ENCODE measurements around the gene IRF2BPL. TPM values are rescaled to one million over a fixed set of nuclear protein-coding genes. Genes with fewer than 3 reads are reported as not detected.

IRF2BPL gene
- total and polyA plus RNA-seq, 9 of the 15 experiments (the other 6 are each of a cell fraction or from before 2014, with no cell fraction given), result 0.52 to 21.6 (median 2.5) TPM

DNA sequence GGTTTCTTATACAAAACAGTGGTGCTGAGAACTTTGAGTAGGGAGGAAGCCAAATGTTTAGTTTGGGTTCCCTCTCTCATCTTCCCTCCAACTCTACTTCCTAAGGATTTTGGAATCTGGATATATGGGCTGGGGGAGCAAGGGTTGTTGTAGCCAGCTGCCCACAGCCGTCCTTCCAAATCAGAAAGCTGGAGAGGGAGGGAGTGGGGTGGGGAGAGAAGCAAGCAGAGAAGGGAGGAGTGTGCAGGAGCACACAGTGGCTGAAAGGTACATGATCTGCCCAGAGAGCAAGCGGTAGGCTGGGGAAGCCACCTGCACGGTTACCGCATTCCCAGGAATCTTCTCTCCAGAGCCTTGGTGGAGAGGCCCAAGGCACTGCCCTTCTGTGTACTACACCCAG, 52.7 kb downstream of the IRF2BPL start:
- Histone ChIP-seq H3K4me3 (no peak overlapping the region), H4K20me1 (replicated peaks; ENCODE audit: control insufficient read depth, insufficient read depth, low read length) (no peaks in the 10 kb centered on the region), H3K9me1 (ENCODE audit: control insufficient read depth, insufficient read depth, low read length) (no peaks in the 10 kb centered on the region), H3K27me3 (ENCODE audit: control insufficient read depth in 2 of 2, insufficient read depth in 2 of 2, low read length in 2 of 2) (no peaks in the 10 kb centered on the region), H3K9ac (ENCODE audit: insufficient read depth in 1 of 2, low read depth in 2 of 2, low read length in 2 of 2) (peak overlapping the region in 1 of 2 experiments; percentile 68; a peak in 1 of 4 replicates), H3K27ac (ENCODE audit: extremely low read depth, low read depth, low read length) (no peak overlapping the region), H3K4me1 (replicated peaks in 1 of 2; ENCODE audit: control insufficient read depth in 2 of 2, insufficient read depth in 2 of 2, low read length in 2 of 2) (peaks cover 10 to 12% of the 10 kb centered on the region in 2 experiments; a peak in 3 of 5 replicates), H3K4me2 (ENCODE audit: insufficient read depth, low read length) (no peak overlapping the region), H3K36me3 (ENCODE audit: control insufficient read depth, insufficient read depth, low read length) (no peaks in the 10 kb centered on the region), H3K79me2 (ENCODE audit: control insufficient read depth, insufficient read depth, low read length) (no peaks in the 10 kb centered on the region), H2AFZ (ENCODE audit: low read depth, low read length) (no peak overlapping the region), H3K9me3 (replicated peaks; ENCODE audit: control insufficient read depth, insufficient read depth, low read depth, low read length) (no peaks in the 10 kb centered on the region)
- in situ Hi-C loops (cut with MboI) (no loop called here), intact Hi-C loops (cut with micrococcal nuclease) (no loop called here)
- ATAC-seq, result no peak
- no TSS peak for BruUV-seq (replicated peaks)
- POLR2A ChIA-PET, result no interaction called here
- no peak for FAIRE-seq
- no peak for DNase-seq (ENCODE audit: extremely low read depth in 1 of 4, low spot score in 3 of 4)
- CTCF ChIA-PET (ENCODE audit: low intra/inter-chr PET ratio), result no interaction called here
- TF ChIP-seq MYC (IDR thresholded peaks at IDR 0.05; ENCODE audit: low read depth, low read length) (no peak), MYC (CRISPR knock-in tag; IDR thresholded peaks at IDR 0.05; ENCODE audit: borderline replicate concordance, low read depth) (no peak), IRF2 (CRISPR knock-in tag; IDR thresholded peaks at IDR 0.05) (no peak), NFATC3 (IDR thresholded peaks at IDR 0.05) (no peak), NR2F6 (CRISPR knock-in tag; IDR thresholded peaks at IDR 0.05) (no peak)
- WGBS (ENCODE audit: insufficient coverage, low coverage, missing lambda C conversion rate), result 100% methylated on average over 1 of the region's 4 CpGs

DNA sequence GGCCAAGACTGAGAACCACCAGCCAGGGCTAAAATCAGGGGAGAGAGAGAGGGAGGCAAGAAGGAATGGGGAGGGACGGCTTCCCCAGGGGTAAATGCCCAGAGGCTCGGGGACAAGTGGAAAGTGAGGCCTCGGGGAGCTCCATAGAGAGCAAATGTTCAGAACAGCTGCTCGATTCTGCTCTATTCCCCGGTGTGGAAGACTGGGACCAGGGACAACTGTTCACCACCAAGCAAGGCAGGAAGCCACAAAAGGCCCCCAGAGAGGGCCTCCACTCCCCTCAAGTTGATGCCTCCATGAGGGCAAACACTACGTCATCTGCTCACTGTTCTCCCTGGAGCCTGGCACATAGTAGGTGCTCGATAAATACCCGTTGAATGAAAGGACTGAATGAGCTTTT, 53.5 kb downstream of the IRF2BPL start:
- BruUV-seq (replicated peaks), result no TSS peak
- TF ChIP-seq ZKSCAN1 (IDR thresholded peaks at IDR 0.05; ENCODE audit: low read depth, low read length) (0 out of 2 replicates have a peak, but pooled peaks have one; percentile 31), HSF4 (CRISPR knock-in tag; IDR thresholded peaks at IDR 0.05; ENCODE audit: borderline replicate concordance) (no peak)
- Histone ChIP-seq H3K27me3 (ENCODE audit: control insufficient read depth in 2 of 2, insufficient read depth in 2 of 2, low read length in 2 of 2) (no peaks in the 10 kb centered on the region), H3K9me1 (ENCODE audit: control insufficient read depth, insufficient read depth, low read length) (no peaks in the 10 kb centered on the region), H3K79me2 (ENCODE audit: control insufficient read depth, insufficient read depth, low read length) (no peaks in the 10 kb centered on the region), H3K9ac (ENCODE audit: insufficient read depth in 1 of 2, low read depth in 2 of 2, low read length in 2 of 2) (no peak overlapping the region), H3K9me3 (replicated peaks; ENCODE audit: control insufficient read depth, insufficient read depth, low read depth, low read length) (no peaks in the 10 kb centered on the region), H4K20me1 (replicated peaks; ENCODE audit: control insufficient read depth, insufficient read depth, low read length) (no peaks in the 10 kb centered on the region), H3K4me2 (ENCODE audit: insufficient read depth, low read length) (no peak overlapping the region), H3K4me3 (no peak overlapping the region), H3K27ac (ENCODE audit: extremely low read depth, low read depth, low read length) (no peak overlapping the region), H3K36me3 (ENCODE audit: control insufficient read depth, insufficient read depth, low read length) (no peaks in the 10 kb centered on the region), H2AFZ (ENCODE audit: low read depth, low read length) (no peak overlapping the region), H3K4me1 (replicated peaks in 1 of 2; ENCODE audit: control insufficient read depth in 2 of 2, insufficient read depth in 2 of 2, low read length in 2 of 2) (peaks cover 10 to 12% of the 10 kb centered on the region in 2 experiments; a peak in 3 of 5 replicates)
- in situ Hi-C loops (cut with MboI) (no loop called here), intact Hi-C loops (cut with micrococcal nuclease) (no loop called here)
- DNase-seq (ENCODE audit: extremely low read depth in 1 of 4, low spot score in 3 of 4) (no peak), FAIRE-seq (no peak), ATAC-seq (no peak)
- CTCF ChIA-PET (ENCODE audit: low intra/inter-chr PET ratio), result no interaction called here
- whole genome bisulfite sequencing (ENCODE audit: insufficient coverage, low coverage, missing lambda C conversion rate), result 78% methylated on average over 6 of the region's 8 CpGs
- POLR2A ChIA-PET, result interaction anchor here (0.6 kb wide), 1 partner anchor 39 kb away, joined by 3 read pairs; no protein-coding TSS in a partner anchor

Other genes starting within 250 kb of the IRF2BPL start
- 5.2 and 6.7 TPM in 2 replicates for gene ANGEL1, start 215.8 kb downstream of the IRF2BPL start, total RNA-seq (2014; rRNA removed)
- gene ANGEL1, start 215.8 kb downstream of the IRF2BPL start, total RNA-seq (2014; rRNA removed; fragmentation: Illumina TruSeq; extraction: Trizol), result 7.2 and 7.3 TPM in 2 replicates
- 6.1 and 6.3 TPM in 2 replicates for gene ANGEL1, start 215.8 kb downstream of the IRF2BPL start, total RNA-seq (2015; rRNA removed; fragmentation: Illumina TruSeq; extraction: Trizol)
- 13.0 and 13.7 TPM in 2 replicates for gene ANGEL1, start 215.8 kb downstream of the IRF2BPL start, total RNA-seq (2021)
- 22.2 and 22.8 TPM in 2 replicates for gene ANGEL1, start 215.8 kb downstream of the IRF2BPL start, polyA plus RNA-seq (2011; rRNA removed)
- 10.8 and 12.0 TPM in 2 replicates for gene ANGEL1, start 215.8 kb downstream of the IRF2BPL start, polyA plus RNA-seq (2014; fragmentation: Illumina TruSeq; extraction: Trizol)
- 1 to 10 TPM; 2.1 to 3.2 TPM for gene ANGEL1, start 215.8 kb downstream of the IRF2BPL start, polyA plus RNA-seq (2014; fragmentation: Nextera tagmentation; extraction: Ambion mirVana)
- 9.8 and 15.0 TPM in 2 replicates for gene ANGEL1, start 215.8 kb downstream of the IRF2BPL start, polyA plus RNA-seq (2014; rRNA removed)
- not detected in 2 replicates for gene LRRC74A, start 202.3 kb downstream of the IRF2BPL start, total RNA-seq (2014; rRNA removed)
- gene LRRC74A, start 202.3 kb downstream of the IRF2BPL start, total RNA-seq (2014; rRNA removed; fragmentation: Illumina TruSeq; extraction: Trizol), result not detected in 2 replicates
- not detected in 2 replicates for gene LRRC74A, start 202.3 kb downstream of the IRF2BPL start, total RNA-seq (2015; rRNA removed; fragmentation: Illumina TruSeq; extraction: Trizol)
- gene LRRC74A, start 202.3 kb downstream of the IRF2BPL start, total RNA-seq (2021), result not detected in 2 replicates
- gene LRRC74A, start 202.3 kb downstream of the IRF2BPL start, polyA plus RNA-seq (2011; rRNA removed), result not detected in 2 replicates
- not detected in 2 replicates for gene LRRC74A, start 202.3 kb downstream of the IRF2BPL start, polyA plus RNA-seq (2014; fragmentation: Illumina TruSeq; extraction: Trizol)
- gene LRRC74A, start 202.3 kb downstream of the IRF2BPL start, polyA plus RNA-seq (2014; fragmentation: Nextera tagmentation; extraction: Ambion mirVana), result not detected
- not detected in 2 replicates for gene LRRC74A, start 202.3 kb downstream of the IRF2BPL start, polyA plus RNA-seq (2014; rRNA removed)
- gene CIPC, start 69.5 kb upstream of the IRF2BPL start, total RNA-seq (2014; rRNA removed), result 8.5 and 11.1 TPM in 2 replicates
- 11.5 and 12.1 TPM in 2 replicates for gene CIPC, start 69.5 kb upstream of the IRF2BPL start, total RNA-seq (2014; rRNA removed; fragmentation: Illumina TruSeq; extraction: Trizol)
- 11.1 and 11.9 TPM in 2 replicates for gene CIPC, start 69.5 kb upstream of the IRF2BPL start, total RNA-seq (2015; rRNA removed; fragmentation: Illumina TruSeq; extraction: Trizol)
- 10.7 and 14.4 TPM in 2 replicates for gene CIPC, start 69.5 kb upstream of the IRF2BPL start, total RNA-seq (2021)
- gene CIPC, start 69.5 kb upstream of the IRF2BPL start, polyA plus RNA-seq (2011; rRNA removed), result 15.3 and 16.9 TPM in 2 replicates
- gene CIPC, start 69.5 kb upstream of the IRF2BPL start, polyA plus RNA-seq (2014; fragmentation: Illumina TruSeq; extraction: Trizol), result 9.6 and 11.4 TPM in 2 replicates
- 1 to 10 TPM; 5.0 to 6.5 TPM for gene CIPC, start 69.5 kb upstream of the IRF2BPL start, polyA plus RNA-seq (2014; fragmentation: Nextera tagmentation; extraction: Ambion mirVana)
- 9.0 and 10.8 TPM in 2 replicates for gene CIPC, start 69.5 kb upstream of the IRF2BPL start, polyA plus RNA-seq (2014; rRNA removed)
- gene ZDHHC22, start 113.1 kb upstream of the IRF2BPL start, total RNA-seq (2014; rRNA removed), result not detected in 2 replicates
- not detected in 2 replicates for gene ZDHHC22, start 113.1 kb upstream of the IRF2BPL start, total RNA-seq (2014; rRNA removed; fragmentation: Illumina TruSeq; extraction: Trizol)
- not detected in 2 replicates for gene ZDHHC22, start 113.1 kb upstream of the IRF2BPL start, total RNA-seq (2015; rRNA removed; fragmentation: Illumina TruSeq; extraction: Trizol)
- not detected in 2 replicates for gene ZDHHC22, start 113.1 kb upstream of the IRF2BPL start, total RNA-seq (2021)
- not detected in 2 replicates for gene ZDHHC22, start 113.1 kb upstream of the IRF2BPL start, polyA plus RNA-seq (2011; rRNA removed)
- gene ZDHHC22, start 113.1 kb upstream of the IRF2BPL start, polyA plus RNA-seq (2014; fragmentation: Illumina TruSeq; extraction: Trizol), result not detected in 2 replicates
- not detected for gene ZDHHC22, start 113.1 kb upstream of the IRF2BPL start, polyA plus RNA-seq (2014; fragmentation: Nextera tagmentation; extraction: Ambion mirVana)
- gene ZDHHC22, start 113.1 kb upstream of the IRF2BPL start, polyA plus RNA-seq (2014; rRNA removed), result not detected in 2 replicates
- not detected in 2 replicates for gene TMEM63C, start 153.1 kb upstream of the IRF2BPL start, total RNA-seq (2014; rRNA removed)
- not detected in 2 replicates for gene TMEM63C, start 153.1 kb upstream of the IRF2BPL start, total RNA-seq (2014; rRNA removed; fragmentation: Illumina TruSeq; extraction: Trizol)
- 0.57 TPM in 1 of 2 replicates, not detected in the other for gene TMEM63C, start 153.1 kb upstream of the IRF2BPL start, total RNA-seq (2015; rRNA removed; fragmentation: Illumina TruSeq; extraction: Trizol)
- gene TMEM63C, start 153.1 kb upstream of the IRF2BPL start, total RNA-seq (2021), result not detected in 2 replicates
- gene TMEM63C, start 153.1 kb upstream of the IRF2BPL start, polyA plus RNA-seq (2011; rRNA removed), result 0.07 and 0.14 TPM in 2 replicates
- not detected in 2 replicates for gene TMEM63C, start 153.1 kb upstream of the IRF2BPL start, polyA plus RNA-seq (2014; fragmentation: Illumina TruSeq; extraction: Trizol)
- not detected for gene TMEM63C, start 153.1 kb upstream of the IRF2BPL start, polyA plus RNA-seq (2014; fragmentation: Nextera tagmentation; extraction: Ambion mirVana)
- not detected in 2 replicates for gene TMEM63C, start 153.1 kb upstream of the IRF2BPL start, polyA plus RNA-seq (2014; rRNA removed)
- not detected in 2 replicates for gene NGB, start 242.5 kb upstream of the IRF2BPL start, total RNA-seq (2014; rRNA removed)
- gene NGB, start 242.5 kb upstream of the IRF2BPL start, total RNA-seq (2014; rRNA removed; fragmentation: Illumina TruSeq; extraction: Trizol), result not detected in 2 replicates
- gene NGB, start 242.5 kb upstream of the IRF2BPL start, total RNA-seq (2015; rRNA removed; fragmentation: Illumina TruSeq; extraction: Trizol), result not detected in 2 replicates
- not detected in 2 replicates for gene NGB, start 242.5 kb upstream of the IRF2BPL start, total RNA-seq (2021)
- not detected in 2 replicates for gene NGB, start 242.5 kb upstream of the IRF2BPL start, polyA plus RNA-seq (2011; rRNA removed)
- gene NGB, start 242.5 kb upstream of the IRF2BPL start, polyA plus RNA-seq (2014; fragmentation: Illumina TruSeq; extraction: Trizol), result not detected in 2 replicates
- not detected for gene NGB, start 242.5 kb upstream of the IRF2BPL start, polyA plus RNA-seq (2014; fragmentation: Nextera tagmentation; extraction: Ambion mirVana)
- gene NGB, start 242.5 kb upstream of the IRF2BPL start, polyA plus RNA-seq (2014; rRNA removed), result not detected in 2 replicates

Data from K562 (cell line).